HG03520 (cell line): ENCODE results near the gene SCLT1.
"Not testable (repeated sequence)": the region's sequence is repeated elsewhere in the genome, so short reads cannot be mapped to it uniquely, and the experiment has no call there.

Experiments used
- ATAC-seq: cut with Tn5 transposase; IDR thresholded peaks from one replicate; pipeline ENCODE4 v1.9.1; 2021; ENCODE audit warnings: mild to moderate bottlenecking, moderate library complexity; ENCODE audit not compliant: unreplicated experiment

Gene SCLT1

GRCh38 chr4:129093191-129093920, at the start of gene SCLT1:
Gene SCLT1 (minus strand): TSS chr4:129093539. CDS start chr4:129093103, 436 bp downstream.
- ATAC-seq = peak; percentile 92

GRCh38 chr4:129140521-129140920, 47.2 kb upstream of the SCLT1 start:
- no peak for ATAC-seq

- ATAC-seq = no peak
Observed at GRCh38 chr4:129138810-129139496, 45.6 kb upstream of the SCLT1 start.

- ATAC-seq = no peak
Observed at GRCh38 chr4:129136433-129136832, 43.1 kb upstream of the SCLT1 start.

- no peak for ATAC-seq
Observed at GRCh38 chr4:129131343-129131742, 38.0 kb upstream of the SCLT1 start.

- ATAC-seq = no peak
Observed at GRCh38 chr4:129129143-129129542, 35.8 kb upstream of the SCLT1 start.

- ATAC-seq = not testable (repeated sequence)
Observed at GRCh38 chr4:129126614-129127013, 33.3 kb upstream of the SCLT1 start.

GRCh38 chr4:129117705-129118104, 24.4 kb upstream of the SCLT1 start:
- no peak for ATAC-seq

GRCh38 chr4:129113919-129114318, 20.6 kb upstream of the SCLT1 start:
- no peak for ATAC-seq

GRCh38 chr4:129113434-129113833, 20.1 kb upstream of the SCLT1 start:
- no peak for ATAC-seq

GRCh38 chr4:129111919-129112318, 18.6 kb upstream of the SCLT1 start:
- ATAC-seq = no peak

GRCh38 chr4:129110931-129111330, 17.6 kb upstream of the SCLT1 start:
- ATAC-seq = no peak

GRCh38 chr4:129109965-129110824, 16.9 kb upstream of the SCLT1 start:
- no peak for ATAC-seq

GRCh38 chr4:129098531-129099001, 5.2 kb upstream of the SCLT1 start:
- ATAC-seq = no peak

GRCh38 chr4:129095811-129096454, 2.6 kb upstream of the SCLT1 start, which contains the start of gene C4orf33:
Gene C4orf33 (plus strand): TSS chr4:129096152. CDS start chr4:129102611, 6,459 bp downstream.
- ATAC-seq = peak; percentile 39

- ATAC-seq = no peak
Observed at GRCh38 chr4:129094347-129094746, 1.0 kb upstream of the SCLT1 start.

GRCh38 chr4:129092631-129093190, 628 bp downstream of the SCLT1 start:
- ATAC-seq = no peak

GRCh38 chr4:129087516-129087915, 5.8 kb downstream of the SCLT1 start:
- ATAC-seq = no peak

GRCh38 chr4:129085472-129085871, 7.9 kb downstream of the SCLT1 start:
- ATAC-seq = no peak

GRCh38 chr4:129082302-129082701, 11.0 kb downstream of the SCLT1 start:
- ATAC-seq = no peak
